ENCODE measurements around the gene ACP1.
A peak's percentile ranks its signal among the peaks of the same experiment; 100 is the strongest.

Gene ACP1

GRCh38 chr2:285531-285930, 20.8 kb downstream of the ACP1 start:
- TF ChIP-seq, protein P1, sequence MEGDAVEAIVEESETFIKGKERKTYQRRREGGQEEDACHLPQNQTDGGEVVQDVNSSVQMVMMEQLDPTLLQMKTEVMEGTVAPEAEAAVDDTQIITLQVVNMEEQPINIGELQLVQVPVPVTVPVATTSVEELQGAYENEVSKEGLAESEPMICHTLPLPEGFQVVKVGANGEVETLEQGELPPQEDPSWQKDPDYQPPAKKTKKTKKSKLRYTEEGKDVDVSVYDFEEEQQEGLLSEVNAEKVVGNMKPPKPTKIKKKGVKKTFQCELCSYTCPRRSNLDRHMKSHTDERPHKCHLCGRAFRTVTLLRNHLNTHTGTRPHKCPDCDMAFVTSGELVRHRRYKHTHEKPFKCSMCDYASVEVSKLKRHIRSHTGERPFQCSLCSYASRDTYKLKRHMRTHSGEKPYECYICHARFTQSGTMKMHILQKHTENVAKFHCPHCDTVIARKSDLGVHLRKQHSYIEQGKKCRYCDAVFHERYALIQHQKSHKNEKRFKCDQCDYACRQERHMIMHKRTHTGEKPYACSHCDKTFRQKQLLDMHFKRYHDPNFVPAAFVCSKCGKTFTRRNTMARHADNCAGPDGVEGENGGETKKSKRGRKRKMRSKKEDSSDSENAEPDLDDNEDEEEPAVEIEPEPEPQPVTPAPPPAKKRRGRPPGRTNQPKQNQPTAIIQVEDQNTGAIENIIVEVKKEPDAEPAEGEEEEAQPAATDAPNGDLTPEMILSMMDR (IDR thresholded peaks at IDR 0.05; ENCODE audit: low read depth, low read length): no peak
- no peak overlapping the region for H3K4me3 ChIP-seq (ENCODE audit: low read depth, low read length)

- no peak overlapping the region for H3K4me3 ChIP-seq (ENCODE audit: low read depth, low read length)
- TF ChIP-seq, protein P1 (IDR thresholded peaks at IDR 0.05; ENCODE audit: low read depth, low read length): no peak
These were observed 21.3 kb downstream of the ACP1 start for GRCh38 chr2:286035-286434.

DNA sequence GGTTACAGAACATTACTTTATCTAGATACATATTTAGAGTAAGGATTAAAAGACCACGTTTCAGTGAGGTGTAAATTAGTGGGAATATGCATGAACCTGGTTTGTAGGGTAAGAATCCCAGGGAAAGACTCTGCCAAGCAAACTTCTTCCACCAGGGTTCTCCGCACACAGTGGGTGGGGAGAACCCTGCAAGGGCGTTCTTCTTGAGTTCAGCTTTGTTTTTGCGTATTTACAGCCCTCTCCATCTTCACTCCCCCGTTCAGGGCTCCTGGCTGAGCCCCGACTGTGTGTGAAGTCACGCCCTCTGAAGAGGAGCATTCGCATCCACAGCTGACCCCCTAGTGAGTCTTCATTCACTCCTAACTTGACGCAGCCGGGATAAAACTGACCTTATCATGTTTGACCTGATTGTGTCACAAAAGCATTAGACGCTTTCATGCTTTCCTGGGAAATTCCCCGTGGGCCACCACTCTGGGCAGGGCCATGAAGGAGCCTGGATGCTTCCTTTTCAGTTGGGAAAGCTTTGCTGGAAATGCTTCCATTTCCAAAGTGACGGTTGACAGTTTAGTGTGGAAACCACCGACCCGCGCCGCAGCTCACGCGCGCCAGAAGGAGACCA, 22.1 kb downstream of the ACP1 start:
- no peak overlapping the region for H3K4me3 ChIP-seq (ENCODE audit: low read depth, low read length)
- TF ChIP-seq, protein P1 (IDR thresholded peaks at IDR 0.05; ENCODE audit: low read depth, low read length): no peak

- TF ChIP-seq, protein P1 (IDR thresholded peaks at IDR 0.05; ENCODE audit: low read depth, low read length): no peak
- 0 out of 2 replicates have a peak overlapping the region, but pooled peaks have one; percentile 9 for H3K4me3 ChIP-seq (ENCODE audit: low read depth, low read length)
These were observed 22.7 kb downstream of the ACP1 start for GRCh38 chr2:287471-287885.

- TF ChIP-seq, protein P1 (IDR thresholded peaks at IDR 0.05; ENCODE audit: low read depth, low read length): no peak
- 0 out of 2 replicates have a peak within 1 kb of the TSS, but pooled peaks have one; percentile 10 for H3K4me3 ChIP-seq (ENCODE audit: low read depth, low read length)
These were observed 23.4 kb downstream of the ACP1 start, which contains the start of gene ALKAL2 for GRCh38 chr2:287911-288757. Gene ALKAL2, minus strand, starts transcription at chr2:288091. Its CDS starts 256 bp downstream, at chr2:287835.

GRCh38 chr2:288758-289361, 24.1 kb downstream of the ACP1 start:
- H3K4me3 ChIP-seq (ENCODE audit: low read depth, low read length): peak overlapping the region; percentile 60
- TF ChIP-seq, protein P1 (IDR thresholded peaks at IDR 0.05; ENCODE audit: low read depth, low read length): no peak

Data from WI38 (cell line).